Liver (tissue), 9 donors: ENCODE measurements around the gene SLC8A2. TPM values are rescaled to one million over a fixed set of nuclear protein-coding genes. Genes with fewer than 3 reads are reported as not detected.

Source experiments
- DNase-seq: peaks from one replicate; pipeline ENCODE4 v3.0.0-alpha.2; 2017; ENCODE audit warnings: low spot score
- H3K27ac ChIP-seq, 2 donors: one replicate each; pipeline ENCODE4 v1.7.0; 2013; ENCODE audit warnings: inconsistent platforms in 2 of 2, low read length in 2 of 2, control low read depth in 1 of 2, low read depth in 1 of 2, mild to moderate bottlenecking in 1 of 2
- H3K27me3 ChIP-seq, 4 donors: one replicate each; pipeline versions ENCODE4 v1.6.1 to v1.7.0; 2013; ENCODE audit warnings: low read length in 3 of 4, inconsistent platforms in 1 of 4, mild to moderate bottlenecking in 1 of 4, moderate library complexity in 1 of 4; ENCODE audit not compliant: control insufficient read depth in 4 of 4, insufficient read depth in 4 of 4
- H3K36me3 ChIP-seq, 4 donors: one replicate each; pipeline versions ENCODE4 v1.6.1 to v1.7.0; 2013; ENCODE audit warnings: low read length in 3 of 4, mild to moderate bottlenecking in 3 of 4, low read depth in 1 of 4, moderate library complexity in 1 of 4; ENCODE audit not compliant: control insufficient read depth in 4 of 4, insufficient read depth in 3 of 4
- H3K4me1 ChIP-seq, 4 donors: one replicate each; pipeline versions ENCODE4 v1.6.1 to v1.7.0; 2013; ENCODE audit warnings: low read length in 3 of 4, mild to moderate bottlenecking in 3 of 4, moderate library complexity in 1 of 4; ENCODE audit not compliant: control insufficient read depth in 4 of 4, insufficient read depth in 4 of 4
- H3K4me3 ChIP-seq, 3 donors: one replicate each; pipeline versions ENCODE4 v1.6.1 to v1.7.0; 2013; ENCODE audit warnings: low read length in 3 of 3, control low read depth in 1 of 3, low read depth in 1 of 3, mild to moderate bottlenecking in 1 of 3
- H3K9ac ChIP-seq, 2 donors: one replicate each; pipeline ENCODE4 v1.7.0; 2013; ENCODE audit warnings: low read length in 2 of 2, mild to moderate bottlenecking in 2 of 2, moderate library complexity in 2 of 2, control low read depth in 1 of 2, low read depth in 1 of 2
- H3K9me3 ChIP-seq, 4 donors: one replicate each; pipeline versions ENCODE4 v1.6.1 to v1.7.0; 2013; ENCODE audit warnings: low read length in 3 of 4; ENCODE audit not compliant: control insufficient read depth in 4 of 4
- CTCF ChIP-seq: fragments of 150-350 bp; IDR thresholded peaks from 2 replicates; pipeline ENCODE4 v1.5.1; 2017; ENCODE audit warnings: improper control_type of control experiment, low read depth, low read length; ENCODE audit not compliant: missing input control
- EGR1 ChIP-seq, 2 donors: IDR thresholded peaks; 2 replicates each; pipeline ENCODE4 v1.6.1; 2016 to 2018; ENCODE audit warnings: antibody characterized with exemption in 2 of 2, low read depth in 2 of 2
- FOXA1 ChIP-seq: IDR thresholded peaks from 2 replicates; pipeline ENCODE4 v1.6.1; 2016; ENCODE audit warnings: antibody characterized with exemption
- FOXA2 ChIP-seq: IDR thresholded peaks from 2 replicates; pipeline ENCODE4 v1.6.1; 2016; ENCODE audit warnings: antibody characterized with exemption
- HNF4G ChIP-seq: IDR thresholded peaks from 2 replicates; pipeline ENCODE4 v1.6.1; 2016; ENCODE audit warnings: antibody characterized with exemption
- NR2F2 ChIP-seq: IDR thresholded peaks from 2 replicates; pipeline ENCODE4 v1.6.1; 2016; ENCODE audit warnings: antibody characterized with exemption
- RAD21 ChIP-seq, 2 donors: IDR thresholded peaks; 2 replicates each; pipeline ENCODE4 v1.6.1; 2016; ENCODE audit warnings: antibody characterized with exemption in 2 of 2, mild to moderate bottlenecking in 2 of 2
- RXRA ChIP-seq, 2 donors: IDR thresholded peaks; 2 replicates each; pipeline ENCODE4 v1.6.1; 2017 to 2018; ENCODE audit warnings: antibody characterized with exemption in 2 of 2, mild to moderate bottlenecking in 1 of 2
- SP1 ChIP-seq: IDR thresholded peaks from 2 replicates; pipeline ENCODE4 v1.6.1; 2018; ENCODE audit warnings: antibody characterized with exemption, mild to moderate bottlenecking
- TAF1 ChIP-seq: conservative IDR thresholded peaks from 2 replicates; pipeline ENCODE4 v1.6.1; 2016; ENCODE audit warnings: antibody characterized with exemption, mild to moderate bottlenecking
- YY1 ChIP-seq: IDR thresholded peaks from 2 replicates; pipeline ENCODE4 v1.6.1; 2016; ENCODE audit warnings: antibody characterized with exemption, mild to moderate bottlenecking
- ZBTB33 ChIP-seq: IDR thresholded peaks from 2 replicates; pipeline ENCODE4 v1.6.1; 2016; ENCODE audit warnings: antibody characterized with exemption
- WGBS: extraction: QIAGEN DNeasy Blood & Tissue Kit; methylation state at CpG from one replicate; pipeline ENCODE4 v1.1.7; 2013; 5-methylcytosine and 5-hydroxymethylcytosine counted together
- polyA plus RNA-seq, 2 donors: library from polyadenylated mRNA; stranded (reverse) in 1 of 2; unstranded in 1 of 2; fragments of 200-250 nt in 1 of 2; fragments of >200 nt in 1 of 2; fragmentation: Nextera tagmentation in 1 of 2; extraction: Ambion mirVana in 1 of 2; gene quantifications; one replicate each; pipeline versions ENCODE4 v1.2.1 to v1.2.3, GENCODE V29; 2013 to 2015
- total RNA-seq, 2 donors: library from RNA; depleted of rRNA; stranded (reverse); fragments of >200 nt; gene quantifications; one replicate each; pipeline ENCODE4 v1.2.3, GENCODE V29; 2014
- TF ChIP-seq, protein P1 (sequence below): IDR thresholded peaks from 2 replicates; pipeline ENCODE4 v1.6.1; 2016; ENCODE audit warnings: antibody characterized with exemption, mild to moderate bottlenecking
- TF ChIP-seq, protein P2 (sequence below): IDR thresholded peaks from 2 replicates; pipeline ENCODE4 v1.6.1; 2016; ENCODE audit warnings: antibody characterized with exemption
- TF ChIP-seq, protein P3 (sequence below): IDR thresholded peaks from 2 replicates; pipeline ENCODE4 v1.6.1; 2016; ENCODE audit warnings: antibody characterized with exemption
- donor health status: healthy.
- donor health status: healthy.
- donor health status: healthy.
- donor health status: healthy.
- donor health status: healthy.

The SLC8A2 gene
- total and polyA plus RNA-seq, 4 donors = 0.01 to 0.25 TPM; not detected in 2

DNA sequence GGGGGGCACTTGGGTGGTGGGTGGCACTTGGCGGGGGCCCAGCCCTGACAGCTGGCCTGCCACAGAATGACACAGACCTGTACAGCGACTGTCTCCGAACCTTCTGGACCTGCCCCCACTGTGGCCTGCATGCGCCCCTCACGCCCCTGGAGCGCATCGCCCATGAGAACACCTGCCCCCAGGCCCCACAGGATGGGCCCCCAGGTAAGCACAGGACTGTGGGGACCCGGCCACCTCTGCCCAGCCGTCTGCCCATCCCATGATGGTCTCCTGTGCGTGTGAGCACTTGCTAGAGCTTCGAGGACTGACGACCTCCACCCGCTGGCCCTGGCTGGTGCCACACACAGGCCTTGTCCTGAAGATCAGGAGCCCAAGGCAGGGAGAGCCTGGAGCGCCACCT, 90.6 kb downstream of the SLC8A2 start:
- 95% methylated on average over 14 of the region's 14 CpGs for WGBS
- Histone ChIP-seq H3K36me3 (peaks cover 10 to 39% (median 16%) of the 10 kb centered on the region in 4 donors), H3K27ac (peak overlapping the region in 1 of 2 donors; percentile 7), H3K9me3 (no peaks in the 10 kb centered on the region), H3K9ac (no peak overlapping the region), H3K27me3 (no peaks in the 10 kb centered on the region), H3K4me3 (no peak overlapping the region), H3K4me1 (peaks cover 7 to 14% (median 11%) of the 10 kb centered on the region in 4 donors)
- no peak for DNase-seq
- TF ChIP-seq RAD21 (IDR thresholded peaks at IDR 0.05) = no peak
- no peak for TF ChIP-seq EGR1 (IDR thresholded peaks at IDR 0.05; ENCODE audit: low read depth in 2 of 2)
- TF ChIP-seq, protein P1, sequence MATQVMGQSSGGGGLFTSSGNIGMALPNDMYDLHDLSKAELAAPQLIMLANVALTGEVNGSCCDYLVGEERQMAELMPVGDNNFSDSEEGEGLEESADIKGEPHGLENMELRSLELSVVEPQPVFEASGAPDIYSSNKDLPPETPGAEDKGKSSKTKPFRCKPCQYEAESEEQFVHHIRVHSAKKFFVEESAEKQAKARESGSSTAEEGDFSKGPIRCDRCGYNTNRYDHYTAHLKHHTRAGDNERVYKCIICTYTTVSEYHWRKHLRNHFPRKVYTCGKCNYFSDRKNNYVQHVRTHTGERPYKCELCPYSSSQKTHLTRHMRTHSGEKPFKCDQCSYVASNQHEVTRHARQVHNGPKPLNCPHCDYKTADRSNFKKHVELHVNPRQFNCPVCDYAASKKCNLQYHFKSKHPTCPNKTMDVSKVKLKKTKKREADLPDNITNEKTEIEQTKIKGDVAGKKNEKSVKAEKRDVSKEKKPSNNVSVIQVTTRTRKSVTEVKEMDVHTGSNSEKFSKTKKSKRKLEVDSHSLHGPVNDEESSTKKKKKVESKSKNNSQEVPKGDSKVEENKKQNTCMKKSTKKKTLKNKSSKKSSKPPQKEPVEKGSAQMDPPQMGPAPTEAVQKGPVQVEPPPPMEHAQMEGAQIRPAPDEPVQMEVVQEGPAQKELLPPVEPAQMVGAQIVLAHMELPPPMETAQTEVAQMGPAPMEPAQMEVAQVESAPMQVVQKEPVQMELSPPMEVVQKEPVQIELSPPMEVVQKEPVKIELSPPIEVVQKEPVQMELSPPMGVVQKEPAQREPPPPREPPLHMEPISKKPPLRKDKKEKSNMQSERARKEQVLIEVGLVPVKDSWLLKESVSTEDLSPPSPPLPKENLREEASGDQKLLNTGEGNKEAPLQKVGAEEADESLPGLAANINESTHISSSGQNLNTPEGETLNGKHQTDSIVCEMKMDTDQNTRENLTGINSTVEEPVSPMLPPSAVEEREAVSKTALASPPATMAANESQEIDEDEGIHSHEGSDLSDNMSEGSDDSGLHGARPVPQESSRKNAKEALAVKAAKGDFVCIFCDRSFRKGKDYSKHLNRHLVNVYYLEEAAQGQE = no peak
- no peak for TF ChIP-seq FOXA1
- no peak for TF ChIP-seq ZBTB33
- no peak for TF ChIP-seq YY1
- TF ChIP-seq HNF4G = no peak
- TF ChIP-seq RXRA (IDR thresholded peaks at IDR 0.05) = no peak
- TF ChIP-seq CTCF = no peak
- TF ChIP-seq, protein P2, sequence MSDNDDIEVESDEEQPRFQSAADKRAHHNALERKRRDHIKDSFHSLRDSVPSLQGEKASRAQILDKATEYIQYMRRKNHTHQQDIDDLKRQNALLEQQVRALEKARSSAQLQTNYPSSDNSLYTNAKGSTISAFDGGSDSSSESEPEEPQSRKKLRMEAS = no peak

DNA sequence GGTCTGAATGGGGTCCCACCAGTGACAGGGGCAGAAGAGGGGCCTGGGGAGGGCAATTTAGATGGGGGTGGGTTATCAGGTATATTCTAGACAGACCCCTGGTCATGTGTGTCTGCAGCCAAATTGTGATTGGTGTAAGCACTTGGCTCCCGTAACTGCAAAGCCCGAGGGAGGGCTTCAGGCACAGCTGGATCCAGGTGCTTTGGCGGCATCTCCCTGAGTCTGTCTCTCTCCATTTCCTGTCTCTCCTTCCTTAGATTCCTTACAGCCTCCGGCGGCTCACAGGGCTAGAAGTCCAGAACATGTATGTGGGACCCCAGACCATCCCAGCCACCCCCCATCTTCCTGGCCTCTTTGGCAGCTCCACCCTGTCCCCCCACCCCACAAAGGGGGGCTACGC, 91.1 kb downstream of the SLC8A2 start:
- no peak overlapping the region for H3K4me3 ChIP-seq
- no peak overlapping the region for H3K27ac ChIP-seq
- peaks cover 10 to 43% (median 18%) of the 10 kb centered on the region in 4 donors for H3K36me3 ChIP-seq
- no peak for DNase-seq
- no peak overlapping the region for H3K9ac ChIP-seq
- H3K4me1 ChIP-seq = peaks cover 7 to 16% (median 12%) of the 10 kb centered on the region in 4 donors
- H3K9me3 ChIP-seq = no peaks in the 10 kb centered on the region
- TF ChIP-seq TAF1 = no peak
- TF ChIP-seq CTCF = no peak
- TF ChIP-seq EGR1 (IDR thresholded peaks at IDR 0.05; ENCODE audit: low read depth in 2 of 2) = no peak
- no peak for TF ChIP-seq ZBTB33
- TF ChIP-seq YY1 = no peak
- TF ChIP-seq HNF4G = no peak
- TF ChIP-seq FOXA2 = no peak
- no peak for TF ChIP-seq NR2F2
- TF ChIP-seq RXRA (IDR thresholded peaks at IDR 0.05) = no peak
- no peak for TF ChIP-seq RAD21 (IDR thresholded peaks at IDR 0.05)
- no peak for TF ChIP-seq SP1
- TF ChIP-seq FOXA1 = no peak
- TF ChIP-seq, protein P3, sequence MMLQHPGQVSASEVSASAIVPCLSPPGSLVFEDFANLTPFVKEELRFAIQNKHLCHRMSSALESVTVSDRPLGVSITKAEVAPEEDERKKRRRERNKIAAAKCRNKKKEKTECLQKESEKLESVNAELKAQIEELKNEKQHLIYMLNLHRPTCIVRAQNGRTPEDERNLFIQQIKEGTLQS = no peak
- H3K27me3 ChIP-seq = no peaks in the 10 kb centered on the region
- WGBS = 98% methylated on average over 6 of the region's 6 CpGs
